K562 (cell line): Measurements from ENCODE around the gene TMPRSS6. TPM values are rescaled to one million over a fixed set of nuclear protein-coding genes. Genes with fewer than 3 reads are reported as not detected.

Experiments
- ATAC-seq: fragments of 200-7000 bp; cut with Tn5 transposase; 3 replicates; pipeline ENCODE4 v1.9.1; 2020; ENCODE audit warnings: moderate library complexity
- BruUV-seq: library from RNA; stranded (reverse); fragments of 400-500 nt; replicated peaks from 2 replicates; lab custom pipeline; 2021; lab: Mats Ljungman, UMichigan
- CTCF ChIA-PET: fragments of 300-600 bp; formaldehyde crosslinking; extraction: SDS; loops from one replicate; lab custom pipeline; 2021; ENCODE audit warnings: low intra/inter-chr PET ratio; lab: Yijun Ruan, JAX
- POLR2A ChIA-PET: fragments of 300-600, 350-650 bp; sonication (Branson Sonifier 250); formaldehyde crosslinking; extraction: SDS; loops from one replicate; lab custom pipeline; 2021; ENCODE audit warnings: antibody characterized with exemption, inconsistent platforms; lab: Yijun Ruan, JAX
- DNase-seq, 4 experiments: peaks; one replicate each; pipeline versions ENCODE4 v3.0.0 to v3.0.0-alpha.2; 2011 to 2018; ENCODE audit warnings: low spot score in 3 of 4, mixed read lengths in 3 of 4; ENCODE audit errors: extremely low read depth in 1 of 4
- FAIRE-seq: peaks from 2 replicates; lab custom pipeline; 2011; peaks lifted over from hg19 to GRCh38; lab: Jason Lieb, UNC
- H2AFZ ChIP-seq: 2 replicates; pipeline ENCODE4 v1.6.0; 2011; ENCODE audit warnings: low read depth, low read length, control low read depth, inconsistent platforms
- H3K27ac ChIP-seq: fragments of 200-600 bp; 3 replicates; pipeline ENCODE4 v1.8.0; 2011; ENCODE audit warnings: low read depth, mild to moderate bottlenecking, control low read depth, inconsistent platforms, low read length, moderate library complexity, mixed read lengths; ENCODE audit errors: extremely low read depth
- H3K27me3 ChIP-seq, 2 experiments: fragments of 300-600 bp in 1 of 2; 2 replicates in 1 of 2; 3 replicates in 1 of 2; pipeline versions ENCODE4 v1.6.0 to v1.8.0; 2011; ENCODE audit warnings: inconsistent platforms in 2 of 2, low read length in 2 of 2, mild to moderate bottlenecking in 1 of 2, mixed read lengths in 1 of 2, moderate library complexity in 1 of 2; ENCODE audit not compliant: control insufficient read depth in 2 of 2, insufficient read depth in 2 of 2
- H3K36me3 ChIP-seq: fragments of 300-600 bp; 3 replicates; pipeline ENCODE4 v1.8.0; 2011; ENCODE audit warnings: mild to moderate bottlenecking, low read length, inconsistent platforms; ENCODE audit not compliant: control insufficient read depth, insufficient read depth
- H3K4me1 ChIP-seq, 2 experiments: fragments of 200-600 bp in 1 of 2; replicated peaks in 1 of 2; 2 replicates in 1 of 2; 3 replicates in 1 of 2; pipeline versions ENCODE4 v1.5.1 to v1.8.0; 2011; ENCODE audit warnings: inconsistent platforms in 2 of 2, low read length in 2 of 2, mild to moderate bottlenecking in 1 of 2, mixed read lengths in 1 of 2, moderate library complexity in 1 of 2; ENCODE audit not compliant: control insufficient read depth in 2 of 2, insufficient read depth in 2 of 2
- H3K4me2 ChIP-seq: 2 replicates; pipeline ENCODE4 v1.6.1; 2011; ENCODE audit warnings: low read length, control low read depth, inconsistent platforms, mixed read lengths; ENCODE audit not compliant: insufficient read depth
- H3K4me3 ChIP-seq: fragments of 200-600 bp; sonication (generic), shearing (Covaris generic); 2 replicates; pipeline ENCODE4 v1.5.1; 2016; ENCODE audit warnings: control low read depth, inconsistent platforms
- H3K79me2 ChIP-seq: fragments of 200-600 bp; 3 replicates; pipeline ENCODE4 v1.8.0; 2011; ENCODE audit warnings: low read length, inconsistent platforms; ENCODE audit not compliant: control insufficient read depth, insufficient read depth
- H3K9ac ChIP-seq, 2 experiments: 2 replicates each; pipeline versions ENCODE4 v1.6.0 to v1.6.1; 2011; ENCODE audit warnings: low read depth in 2 of 2, low read length in 2 of 2, control low read depth in 1 of 2, inconsistent platforms in 1 of 2, mild to moderate bottlenecking in 1 of 2, mixed read lengths in 1 of 2; ENCODE audit not compliant: insufficient read depth in 1 of 2
- H3K9me1 ChIP-seq: one replicate; pipeline ENCODE4 v1.6.0; 2011; ENCODE audit warnings: inconsistent platforms, mild to moderate bottlenecking, low read length, moderate library complexity; ENCODE audit not compliant: control insufficient read depth, insufficient read depth
- H3K9me3 ChIP-seq: replicated peaks from 2 replicates; pipeline ENCODE4 v1.5.1; 2011; ENCODE audit warnings: low read depth, low read length, inconsistent platforms; ENCODE audit not compliant: control insufficient read depth, insufficient read depth
- H4K20me1 ChIP-seq: replicated peaks from 2 replicates; pipeline ENCODE4 v1.6.1; 2011; ENCODE audit warnings: low read length, inconsistent platforms, mixed read lengths; ENCODE audit not compliant: control insufficient read depth, insufficient read depth
- CCAR2 ChIP-seq: fragments of 200-400 bp; formaldehyde crosslinking; IDR thresholded peaks from 2 replicates; pipeline ENCODE4 v1.6.1; 2017; ENCODE audit warnings: mild to moderate bottlenecking, low read depth, low read length
- NFIX ChIP-seq: fragments of 250-450 bp; sonication (Bioruptor Pico); IDR thresholded peaks from 2 replicates; pipeline ENCODE4 v1.4.0; 2020; ENCODE audit warnings: low read depth, mild to moderate bottlenecking, moderate library complexity
- NR3C1 ChIP-seq: sonication (generic); formaldehyde crosslinking; IDR thresholded peaks from 2 replicates; pipeline ENCODE4 v1.8.1; 2022; ENCODE audit warnings: missing genetic modification reagents
- PURB ChIP-seq: sonication (generic); formaldehyde crosslinking; IDR thresholded peaks from 2 replicates; pipeline ENCODE4 v1.9.0; 2021; ENCODE audit warnings: low read depth, mild to moderate bottlenecking, missing genetic modification reagents
- SPI1 ChIP-seq: IDR thresholded peaks from 2 replicates; pipeline ENCODE4 v1.6.1; 2011; ENCODE audit warnings: low read depth, low read length, control low read depth, borderline replicate concordance
- ZNF143 ChIP-seq: sonication (generic); formaldehyde crosslinking; IDR thresholded peaks from 2 replicates; pipeline ENCODE4 v1.9.0; 2022; ENCODE audit warnings: mild to moderate bottlenecking, missing genetic modification reagents
- ZNF41 ChIP-seq: fragments of 250-450 bp; sonication (Bioruptor Pico); conservative IDR thresholded peaks from 2 replicates; pipeline ENCODE4 v1.4.0; 2020; ENCODE audit warnings: mild to moderate bottlenecking
- ZNF740 ChIP-seq, 3 experiments: fragments of 200-800 bp in 1 of 3; sonication (Bioruptor generic) in 1 of 3; sonication (generic) in 1 of 3; formaldehyde crosslinking in 1 of 3; IDR thresholded peaks; 2 replicates each; pipeline versions ENCODE4 v1.6.1 to v1.8.0; 2016 to 2022; ENCODE audit warnings: mild to moderate bottlenecking in 2 of 3, missing compliant biosample characterization in 2 of 3, missing genetic modification characterization in 2 of 3, missing genetic modification reagents in 1 of 3
- WGBS: fragments of 100-300 bp; shearing (Covaris generic); methylation state at CpG from one replicate; pipeline ENCODE4 v1.1.6; 2016; ENCODE audit warnings: low coverage, mixed read lengths; ENCODE audit not compliant: insufficient coverage; ENCODE audit errors: missing lambda C conversion rate; 5-methylcytosine and 5-hydroxymethylcytosine counted together
- in situ Hi-C: fragments of 300-500 bp; cut with MboI; formaldehyde crosslinking; loops from 4 replicates; pipeline ENCODE4 v1.15.0; 2018; ENCODE audit warnings: inconsistent platforms, mixed read lengths
- intact Hi-C: fragments of 100-400 bp; cut with micrococcal nuclease; formaldehyde crosslinking; loops from 2 replicates; pipeline ENCODE4 v1.14.2; 2022
- polyA plus RNA-seq, 8 experiments: library from polyadenylated mRNA; depleted of rRNA in 4 of 8; stranded (reverse) in 5 of 8; unstranded in 3 of 8; fragments of >200 nt; fragmentation: Nextera tagmentation in 2 of 8; fragmentation: Illumina TruSeq in 1 of 8; extraction: Ambion mirVana in 2 of 8; extraction: Trizol in 1 of 8; gene quantifications; 2 replicates each; pipeline versions ENCODE4 v1.2.1 to v1.2.3, GENCODE V29; 2011 to 2014; ENCODE audit warnings: inconsistent platforms in 1 of 8, missing spikeins in 1 of 8
- total RNA-seq, 7 experiments: library from RNA; depleted of rRNA in 6 of 7; stranded (reverse); fragments of >200 nt in 6 of 7; fragmentation: Illumina TruSeq in 2 of 7; extraction: Trizol in 2 of 7; gene quantifications; 2 replicates each; pipeline versions ENCODE4 v1.2.1 to v1.2.3, GENCODE V29; 2011 to 2021; ENCODE audit warnings: low replicate concordance in 1 of 7

TMPRSS6 gene
- total and polyA plus RNA-seq, 9 of the 15 experiments (the other 6 are each of a cell fraction or from before 2014, with no cell fraction given) = 0.03 TPM; not detected in 8

- TF ChIP-seq CCAR2 = no peak
These were observed 32.5 kb upstream of the TMPRSS6 start (continued) for GRCh38 chr22:37141971-37142370.

- TF ChIP-seq NFIX (CRISPR knock-in tag) (no peak), ZNF41 (no peak), SPI1 (no peak), ZNF143 (CRISPR knock-in tag) (no peak), PURB (CRISPR knock-in tag) (no peak), ZNF740 (CRISPR knock-in tag; IDR thresholded peaks at IDR 0.05) (no peak), ZNF740 (tag; IDR thresholded peaks at IDR 0.05) (no peak), NR3C1 (CRISPR knock-in tag) (no peak)
- H3K9me1 ChIP-seq = no peaks in the 10 kb centered on the region
- 20% methylated on average over 8 of the region's 10 CpGs for WGBS
- no peak overlapping the region for H2AFZ ChIP-seq
- ChIA-PET CTCF (interaction anchor here (0.5 kb wide), 1 partner anchor 57 kb away, joined by 3 read pairs; no protein-coding TSS in a partner anchor), POLR2A (interaction anchor here (0.7 kb wide), 2 partner anchors 212 to 261 kb away, joined by 3 read pairs; no protein-coding TSS in a partner anchor)
- FAIRE-seq = no peak
- intact Hi-C loops (no loop called here), in situ Hi-C loops (no loop called here)
- H3K79me2 ChIP-seq = no peaks in the 10 kb centered on the region
- no peak overlapping the region for H3K4me2 ChIP-seq
- H3K9ac ChIP-seq = peak overlapping the region in 1 of 2 experiments; percentile 45; a peak in 1 of 4 replicates
- H3K4me1 ChIP-seq = peaks cover 5 to 21% of the 10 kb centered on the region in 2 experiments; a peak in 4 of 5 replicates
- H3K4me3 ChIP-seq = no peak overlapping the region
- H4K20me1 ChIP-seq = no peaks in the 10 kb centered on the region
- H3K36me3 ChIP-seq = no peaks in the 10 kb centered on the region
- ATAC-seq = no peak
- no peaks in the 10 kb centered on the region for H3K9me3 ChIP-seq
- H3K27me3 ChIP-seq = peaks cover 0 to 11% of the 10 kb centered on the region in 2 experiments; a peak in 2 of 5 replicates
- no TSS peak for BruUV-seq
- no peak for DNase-seq
- H3K27ac ChIP-seq = no peak overlapping the region
These were observed 32.0 kb upstream of the TMPRSS6 start for GRCh38 chr22:37141476-37141875.
